NT2/D1 (cell line): ENCODE results near the gene HOXB4.

ENCODE experiments used
- SUZ12 ChIP-seq: IDR thresholded peaks from 2 replicates; pipeline ENCODE4 v1.6.1; 2011; ENCODE audit not compliant: insufficient read length, insufficient read depth; ENCODE audit errors: extremely low read depth
- YY1 ChIP-seq: IDR thresholded peaks from 2 replicates; pipeline ENCODE4 v1.6.1; 2011; ENCODE audit not compliant: insufficient read length, insufficient read depth
- ZNF274 ChIP-seq: IDR thresholded peaks from 2 replicates; pipeline ENCODE4 v1.6.1; 2011; ENCODE audit warnings: mild to moderate bottlenecking, low read depth, low read length

DNA sequence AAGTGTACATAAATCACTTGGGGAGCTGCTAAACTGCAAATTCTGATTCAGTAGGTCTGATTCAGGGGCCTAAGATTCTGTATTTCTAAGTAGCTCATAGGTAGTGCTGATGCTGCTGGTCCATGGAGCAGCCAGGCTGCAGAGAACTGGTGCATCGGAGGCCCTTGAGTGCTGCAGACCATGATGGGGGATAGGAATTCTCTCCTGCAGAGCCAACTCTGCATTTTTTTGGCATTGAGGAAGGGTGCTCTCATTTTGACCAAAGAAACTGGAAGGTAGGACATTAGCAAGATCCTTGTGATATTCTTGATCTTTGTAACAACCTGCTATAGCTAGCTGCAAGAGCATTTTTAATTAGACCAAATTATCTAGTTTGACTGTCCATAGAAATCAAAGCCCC is 37.9 kb downstream of the HOXB4 start:
- TF ChIP-seq YY1: no peak
- TF ChIP-seq ZNF274: no peak
- TF ChIP-seq SUZ12: no peak
